Astrocyte of the cerebellum (primary cell): ENCODE results near the gene KCTD20.

Experiments used
- DNase-seq: peaks from one replicate; pipeline ENCODE4 v3.0.0-alpha.2; 2011; ENCODE audit warnings: low read depth
- H3K4me3 ChIP-seq: 2 replicates; pipeline ENCODE4 v1.5.1; 2011; ENCODE audit warnings: mild to moderate bottlenecking, low read depth, low read length, moderate library complexity
- CTCF ChIP-seq: IDR thresholded peaks from 2 replicates; pipeline ENCODE4 v1.5.1; 2012; ENCODE audit warnings: low read length, low read depth, moderate library complexity, mild to moderate bottlenecking; ENCODE audit errors: missing control alignments
- in situ Hi-C: cut with HindIII; loops from 2 replicates; pipeline ENCODE4 v1.10.0; 2017; ENCODE audit warnings: low sequenced_read_pairs

The KCTD20 gene

DNA sequence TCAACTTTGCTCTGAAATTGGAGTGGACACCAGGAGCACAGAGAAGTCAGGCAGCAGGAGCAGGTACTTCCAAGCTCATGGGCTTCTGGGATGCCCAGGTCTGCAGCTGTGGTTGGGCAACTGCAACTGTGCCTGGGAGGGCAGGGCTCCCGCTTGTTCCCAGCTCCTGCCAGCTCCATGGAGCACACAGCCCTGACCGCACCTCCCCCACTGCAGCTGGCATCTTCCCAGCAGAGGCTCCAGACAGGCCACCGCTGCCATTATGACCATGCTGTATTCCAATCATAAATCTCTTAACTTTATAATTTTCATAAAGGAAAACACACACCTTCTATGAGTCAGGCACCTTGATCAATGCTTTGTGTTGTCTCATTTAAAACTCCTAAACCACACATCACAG, 67.6 kb downstream of the KCTD20 start:
- TF ChIP-seq CTCF, result no peak
- DNase-seq, result no peak
- in situ Hi-C loops, result no loop called here
- H3K4me3 ChIP-seq, result no peak overlapping the region

- no peak for DNase-seq
- in situ Hi-C loops, result no loop called here
- TF ChIP-seq CTCF, result no peak
- no peak overlapping the region for H3K4me3 ChIP-seq
Observed at GRCh38 chr6:36514554-36515456, 72.0 kb downstream of the KCTD20 start.

- TF ChIP-seq CTCF, result no peak
- in situ Hi-C loops, result no loop called here
- H3K4me3 ChIP-seq, result no peak overlapping the region
- no peak for DNase-seq
Observed at GRCh38 chr6:36515844-36516243, 73.0 kb downstream of the KCTD20 start.

- in situ Hi-C loops, result no loop called here
- no peak overlapping the region for H3K4me3 ChIP-seq
- TF ChIP-seq CTCF, result no peak
- DNase-seq, result no peak
Observed at GRCh38 chr6:36516559-36516958, 73.8 kb downstream of the KCTD20 start.

DNA sequence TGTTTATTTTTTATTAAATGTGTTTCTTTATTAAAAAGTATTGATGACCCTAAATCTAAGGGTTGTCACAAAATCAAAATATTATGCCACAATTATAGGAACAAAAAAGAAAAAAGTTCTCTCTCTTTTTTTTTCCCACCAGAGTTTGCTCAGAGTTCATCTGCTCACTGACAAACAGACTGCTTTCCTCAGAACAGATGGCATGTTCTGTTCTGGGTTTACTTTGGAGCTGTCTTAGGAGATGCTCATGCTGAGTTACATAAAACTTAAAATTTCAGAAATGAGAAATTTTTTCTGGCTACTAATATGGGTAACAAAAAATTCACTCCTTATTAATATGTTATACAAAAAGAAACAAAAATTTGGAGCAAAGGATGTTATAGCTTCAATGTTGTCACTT, 74.2 kb downstream of the KCTD20 start:
- no peak for TF ChIP-seq CTCF
- no peak for DNase-seq
- no peak overlapping the region for H3K4me3 ChIP-seq
- in situ Hi-C loops, result no loop called here

- no peak for DNase-seq
- no peak overlapping the region for H3K4me3 ChIP-seq
- no peak for TF ChIP-seq CTCF
- in situ Hi-C loops, result no loop called here
Observed at GRCh38 chr6:36517408-36517807, 74.6 kb downstream of the KCTD20 start.
